Right lung (tissue), 5 donors: ENCODE results near the gene SOD1. TPM values are rescaled to one million over a fixed set of nuclear protein-coding genes. Genes with fewer than 3 reads are reported as not detected.

Source experiments
- polyA plus RNA-seq, 5 donors: library from polyadenylated mRNA; unstranded; fragments of 120-200 nt; gene quantifications; one replicate each; pipeline versions ENCODE4 v1.2.1 to v1.2.3, GENCODE V29; 2013; ENCODE audit warnings: inconsistent platforms in 1 of 5, low replicate concordance in 1 of 5; ENCODE audit not compliant: insufficient read length in 5 of 5, insufficient read depth in 1 of 5

Gene SOD1
- polyA plus RNA-seq, 5 donors: 228 to 246 (median 230) TPM

Other genes starting within 250 kb of the SOD1 start
- gene SCAF4, start 72.4 kb downstream of the SOD1 start, polyA plus RNA-seq: 10 to 100 TPM; 36.3 to 43.3 (median 38.7) TPM
- gene HUNK, start 213.3 kb downstream of the SOD1 start, polyA plus RNA-seq: 1 to 10 TPM; 4.9 to 8.7 (median 7.3) TPM